Transverse colon (tissue), 4 donors: ENCODE data around the gene TRAPPC2B. TPM values are rescaled to one million over a fixed set of nuclear protein-coding genes. Genes with fewer than 3 reads are reported as not detected.

Experiments used
- DNase-seq: peaks from one replicate; pipeline ENCODE4 v3.0.0-alpha.2; 2019
- H3K27ac ChIP-seq, 4 donors: fragments of 200-600 bp; sonication (generic); 2 replicates each; pipeline ENCODE4 v1.5.1; 2016 to 2018; ENCODE audit warnings: inconsistent platforms in 4 of 4
- H3K27me3 ChIP-seq: fragments of 200-600 bp; sonication (generic); 2 replicates; pipeline ENCODE4 v1.5.1; 2017; ENCODE audit warnings: inconsistent platforms
- H3K36me3 ChIP-seq, 4 donors: fragments of 200-600 bp; sonication (generic); 2 replicates each; pipeline ENCODE4 v1.5.1; 2017 to 2019; ENCODE audit warnings: inconsistent platforms in 4 of 4
- H3K4me1 ChIP-seq, 4 donors: fragments of 200-600 bp; sonication (generic); 2 replicates each; pipeline ENCODE4 v1.5.1; 2017 to 2020; ENCODE audit warnings: inconsistent platforms in 4 of 4
- H3K4me3 ChIP-seq, 4 donors: fragments of 200-600 bp; sonication (generic); 1 replicate in 1 of 4; 2 replicates in 3 of 4; pipeline versions ENCODE4 v1.5.1 to v1.6.1; 2017 to 2019; ENCODE audit warnings: inconsistent platforms in 4 of 4
- H3K9me3 ChIP-seq, 2 donors: fragments of 200-600 bp; sonication (generic); 2 replicates each; pipeline ENCODE4 v1.5.1; 2017 to 2019; ENCODE audit warnings: inconsistent platforms in 2 of 2
- CTCF ChIP-seq, 5 experiments: fragments of 200-600 bp in 3 of 5; fragments of 450-650 bp in 2 of 5; sonication (generic) in 3 of 5; IDR thresholded peaks; 1 replicate in 2 of 5; 2 replicates in 3 of 5; pipeline ENCODE4 v1.5.1; 2016 to 2017; ENCODE audit warnings: antibody characterized with exemption in 5 of 5, inconsistent platforms in 3 of 5, mild to moderate bottlenecking in 2 of 5, moderate library complexity in 1 of 5
- EP300 ChIP-seq: sonication (generic); formaldehyde crosslinking; IDR thresholded peaks from one replicate; pipeline ENCODE4 v1.6.1; 2017; ENCODE audit warnings: antibody characterized with exemption, low read depth
- POLR2A ChIP-seq: fragments of 450-650 bp; IDR thresholded peaks from one replicate; pipeline ENCODE4 v1.6.1; 2016; ENCODE audit warnings: antibody characterized with exemption, mild to moderate bottlenecking, moderate library complexity
- POLR2AphosphoS5 ChIP-seq, 3 donors: sonication (generic); formaldehyde crosslinking; IDR thresholded peaks; one replicate each; pipeline ENCODE4 v1.6.1; 2016; ENCODE audit warnings: antibody characterized with exemption in 3 of 3
- WGBS, 2 donors: methylation state at CpG; one replicate each; pipeline ENCODE4 v1.1.5; 2018; ENCODE audit warnings: low coverage in 1 of 2; 5-methylcytosine and 5-hydroxymethylcytosine counted together
- in situ Hi-C, 4 donors: fragments of 200-750 bp; cut with MboI; loops; one replicate each; pipeline versions ENCODE4 v1.15.0 to v1.15.1; 2017; ENCODE audit warnings: low sequenced_read_pairs in 3 of 4, low pct_ligation_motif_present in 1 of 4, low pct_unique_long_range_greater_than_20kb in 1 of 4
- intact Hi-C: fragments of 100-400 bp; cut with DNase I; formaldehyde crosslinking; loops from one replicate; pipeline ENCODE4 v1.15.1; 2023; ENCODE audit warnings: low total_unique reads
- total RNA-seq, 4 donors: library from RNA; depleted of rRNA; stranded (reverse); fragments of >200 nt; gene quantifications; one replicate each; pipeline ENCODE4 v1.1.0, GENCODE V29; 2016

The TRAPPC2B gene
- total RNA-seq, 4 donors from 2014 or later = 8.3 to 12.5 TPM; not detected in 2

- 3 to 10% methylated on average over 5 to 61 of the region's 71 CpGs for WGBS, 2 donors
- peak within 1 kb of the TSS; percentile 73 to 92 (median 85) for H3K4me3 ChIP-seq
- in situ Hi-C loops (no loop called here), intact Hi-C loops (no loop called here)
- H3K27me3 ChIP-seq = peaks cover 18% of the 10 kb centered on the region
- H3K27ac ChIP-seq = peak within 1 kb of the TSS; percentile 84 to 91 (median 88)
- peak; percentile 64 for TF ChIP-seq POLR2A
- peak in 2 of 3 donors; percentile 77 to 78 for TF ChIP-seq POLR2AphosphoS5 (IDR thresholded peaks at IDR 0.05)
- no peak for TF ChIP-seq EP300
- TF ChIP-seq CTCF (IDR thresholded peaks at IDR 0.05) = peak in 1 of 5 experiments; percentile 10
- DNase-seq = peak; percentile 96
- H3K36me3 ChIP-seq = peaks cover 0 to 22% (median 11%) of the 10 kb centered on the region in 4 donors
- no peaks in the 10 kb centered on the region for H3K9me3 ChIP-seq
- peaks cover 5 to 23% (median 17%) of the 10 kb centered on the region in 4 donors for H3K4me1 ChIP-seq
Measured at GRCh38 chr19:57320180-57321084, 42.9 kb upstream of the TRAPPC2B start, which contains the start of gene ZNF543. Gene ZNF543 (plus strand): TSS chr19:57320472. CDS start chr19:57320854, 382 bp downstream.

GRCh38 chr19:57321116-57321515 is 42.2 kb upstream of the TRAPPC2B start:
- in situ Hi-C loops = no loop called here
- H3K27ac ChIP-seq = peak overlapping the region in 3 of 4 donors; percentile 84 to 91 (median 88)

GRCh38 chr19:57321751-57322150 is 41.6 kb upstream of the TRAPPC2B start:
- no peak for DNase-seq
- Histone ChIP-seq H3K27me3 (peaks cover 14% of the 10 kb centered on the region), H3K27ac (no peak overlapping the region), H3K4me3 (peak overlapping the region in 1 of 4 donors; percentile 92), H3K9me3 (no peaks in the 10 kb centered on the region), H3K4me1 (peaks cover 5 to 23% (median 17%) of the 10 kb centered on the region in 4 donors), H3K36me3 (peaks cover 0 to 36% (median 17%) of the 10 kb centered on the region in 4 donors)
- intact Hi-C loops = no loop called here
- TF ChIP-seq CTCF (IDR thresholded peaks at IDR 0.05) (no peak), EP300 (no peak)
- WGBS, 2 donors = 59 to 70% methylated on average over 2 to 3 of the region's 3 CpGs
- in situ Hi-C loops = no loop called here

More at GRCh38 chr19:57321116-57321515, 42.2 kb upstream of the TRAPPC2B start:
- intact Hi-C loops = no loop called here
- no peak for DNase-seq
- 48 to 51% methylated on average over 8 of the region's 8 CpGs for WGBS, 2 donors
- Histone ChIP-seq H3K36me3 (peaks cover 0 to 29% (median 14%) of the 10 kb centered on the region in 4 donors), H3K9me3 (no peaks in the 10 kb centered on the region), H3K27me3 (peaks cover 18% of the 10 kb centered on the region), H3K4me1 (peaks cover 5 to 23% (median 17%) of the 10 kb centered on the region in 4 donors), H3K4me3 (peak overlapping the region; percentile 73 to 92 (median 85))
- TF ChIP-seq EP300 = no peak
- no peak for TF ChIP-seq POLR2AphosphoS5 (IDR thresholded peaks at IDR 0.05)
- no peak for TF ChIP-seq POLR2A

- H3K27me3 ChIP-seq = no peaks in the 10 kb centered on the region
- peaks cover 0 to 59% (median 30%) of the 10 kb centered on the region in 4 donors for H3K36me3 ChIP-seq
- no peak for DNase-seq
- H3K9me3 ChIP-seq = peaks cover 21% of the 10 kb centered on the region in 2 donors
- H3K4me3 ChIP-seq = no peak overlapping the region
- TF ChIP-seq POLR2A (no peak), CTCF (IDR thresholded peaks at IDR 0.05) (no peak), POLR2AphosphoS5 (IDR thresholded peaks at IDR 0.05) (no peak)
- H3K27ac ChIP-seq = no peak overlapping the region
- intact Hi-C loops = no loop called here
- H3K4me1 ChIP-seq = peaks cover 5 to 18% (median 16%) of the 10 kb centered on the region in 4 donors
- in situ Hi-C loops = no loop called here
Measured at GRCh38 chr19:57324992-57325391, 38.4 kb upstream of the TRAPPC2B start.
